Fibroblast of skin of left quadriceps (primary cell): ENCODE results near the gene RBM19.
"Not testable (repeated sequence)": the region's sequence is repeated elsewhere in the genome, so short reads cannot be mapped to it uniquely, and the experiment has no call there.

ENCODE experiments used
- DNase-seq, 2 experiments: peaks; one replicate each; pipeline ENCODE4 v3.0.0-alpha.2; 2013; ENCODE audit warnings: low read depth in 2 of 2

Gene RBM19

DNA sequence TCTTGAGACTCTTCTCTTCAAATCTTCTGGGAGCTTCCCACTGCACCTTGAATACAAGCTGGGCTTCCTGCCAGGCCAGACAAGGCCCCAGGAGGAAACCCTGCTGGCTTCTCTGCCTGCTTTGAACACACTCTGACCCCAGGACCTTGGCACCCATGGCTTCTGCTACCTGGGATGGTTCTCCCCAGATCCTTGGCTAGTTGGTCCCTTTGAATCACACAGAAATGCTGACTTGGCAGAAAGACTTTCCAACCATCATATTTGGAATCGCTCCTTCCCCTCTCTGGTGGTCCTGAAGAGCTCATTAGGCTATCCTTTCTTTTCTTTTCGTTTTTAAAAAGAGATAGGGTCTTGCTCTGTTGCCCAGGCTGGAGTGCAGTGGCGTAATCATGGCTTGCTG lies 132.7 kb downstream of the RBM19 start:
- no peak for DNase-seq

GRCh38 chr12:113831476-113831875 lies 134.6 kb downstream of the RBM19 start:
- no peak for DNase-seq

- DNase-seq: no peak
These were observed 135.1 kb downstream of the RBM19 start for GRCh38 chr12:113831016-113831415.

GRCh38 chr12:113829212-113829611 lies 136.9 kb downstream of the RBM19 start:
- DNase-seq: no peak

DNA sequence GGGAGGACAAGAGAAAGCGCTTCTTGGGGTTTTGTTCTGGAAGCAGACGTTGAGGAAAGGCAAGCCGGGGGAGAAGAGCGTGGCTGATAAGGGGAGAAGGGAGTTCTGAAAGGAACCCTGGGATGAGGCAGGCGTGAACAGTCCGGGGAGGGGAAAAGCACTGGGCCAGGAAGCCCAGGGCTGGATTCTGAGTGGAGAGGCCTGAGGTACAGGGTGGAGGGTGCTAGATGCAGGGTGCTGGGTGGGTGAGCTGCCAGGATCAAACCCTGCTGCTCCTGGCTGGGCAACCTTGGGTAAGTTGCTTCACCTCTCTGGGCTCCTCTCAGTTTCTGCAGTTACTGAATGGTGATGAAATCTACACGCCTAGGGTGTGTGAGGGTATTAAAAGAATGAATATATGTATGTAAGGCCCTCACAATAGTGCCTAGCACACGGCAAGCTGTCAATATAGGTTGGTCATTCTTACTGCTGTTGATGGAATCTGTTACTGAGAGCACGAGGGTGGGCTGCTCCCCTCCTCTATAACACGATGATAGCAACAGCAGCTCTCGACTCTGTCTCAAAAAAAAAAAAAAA lies 138.5 kb downstream of the RBM19 start:
- DNase-seq: no peak

DNA sequence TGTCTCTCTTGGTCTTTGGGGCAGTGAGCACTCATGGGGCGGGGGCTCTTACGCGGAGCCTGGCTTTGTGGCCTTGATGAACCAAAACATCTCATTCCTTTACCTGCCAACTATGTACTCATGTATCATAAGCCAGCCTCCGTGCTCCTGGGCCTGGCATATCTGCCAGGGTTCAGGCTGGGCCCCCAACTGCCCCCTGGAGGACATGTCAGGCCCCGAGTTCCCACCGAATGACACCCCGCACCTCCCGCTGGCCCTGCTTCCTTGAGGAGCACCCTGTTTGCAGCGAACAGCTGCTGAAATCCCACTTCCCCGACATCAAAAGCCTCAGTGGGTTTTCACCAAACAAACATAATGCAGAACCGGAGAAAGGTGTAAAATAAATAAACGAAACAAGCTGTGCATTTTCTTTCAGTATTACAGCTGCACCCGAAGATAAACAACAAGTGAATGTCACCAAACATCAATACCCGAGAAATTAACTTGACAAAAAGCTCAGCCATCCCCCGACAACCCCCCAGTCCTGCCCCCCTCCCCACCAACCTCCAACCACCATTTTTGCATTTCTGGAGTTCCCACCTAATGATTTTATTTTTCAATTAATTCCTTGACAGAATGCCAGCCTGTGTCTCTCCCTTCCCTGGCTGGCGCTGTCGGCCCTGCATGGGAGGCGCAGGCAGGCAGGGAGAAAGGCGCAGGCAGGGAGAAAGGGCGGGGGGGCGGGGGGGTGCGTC lies 139.2 kb downstream of the RBM19 start:
- no peak for DNase-seq

GRCh38 chr12:113825705-113826104 lies 140.4 kb downstream of the RBM19 start:
- DNase-seq: no peak

GRCh38 chr12:113823816-113824215 lies 142.3 kb downstream of the RBM19 start:
- DNase-seq: no peak

DNA sequence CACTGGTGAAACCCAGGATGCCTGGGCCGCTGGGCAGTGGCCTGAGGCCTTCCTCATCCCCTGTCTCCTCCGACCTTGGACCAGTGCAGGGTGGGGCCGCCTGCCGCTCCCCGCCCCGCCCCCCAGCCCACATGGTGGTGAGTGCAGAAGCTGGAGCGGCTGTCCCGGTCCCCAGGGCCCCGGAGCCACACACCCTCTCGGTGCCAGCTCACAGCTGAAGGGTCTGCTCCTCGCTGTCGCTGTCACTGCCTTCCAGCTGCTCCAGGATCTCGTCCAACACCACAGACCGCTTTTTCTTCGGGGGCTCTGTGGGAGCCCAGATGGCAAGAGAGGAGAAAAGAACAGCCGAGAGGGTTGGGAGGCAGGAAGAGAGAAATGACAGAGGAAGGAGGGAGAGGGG lies 143.1 kb downstream of the RBM19 start:
- no peak for DNase-seq

DNA sequence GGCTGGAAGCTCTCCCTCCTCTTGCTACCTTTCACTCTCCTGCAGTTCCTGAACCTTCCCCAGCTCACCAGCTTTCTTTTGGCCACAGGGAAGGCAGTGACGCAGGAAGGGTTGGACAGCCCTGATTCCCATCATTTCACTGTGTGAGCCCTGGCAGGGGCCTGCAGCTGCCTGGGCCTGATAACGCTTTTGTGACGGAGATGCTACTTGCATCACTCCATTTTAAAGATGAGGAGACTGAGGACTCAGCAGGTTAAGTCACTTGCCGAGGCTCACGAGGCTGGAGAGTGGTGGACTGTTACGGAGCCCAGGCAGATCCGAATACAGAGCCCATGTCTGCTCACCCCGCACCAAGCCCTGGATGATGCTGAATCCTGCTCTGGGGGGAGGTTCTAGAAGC lies 145.3 kb downstream of the RBM19 start:
- DNase-seq: no peak

- DNase-seq: no peak
These were observed 145.8 kb downstream of the RBM19 start for GRCh38 chr12:113820309-113820708.

DNA sequence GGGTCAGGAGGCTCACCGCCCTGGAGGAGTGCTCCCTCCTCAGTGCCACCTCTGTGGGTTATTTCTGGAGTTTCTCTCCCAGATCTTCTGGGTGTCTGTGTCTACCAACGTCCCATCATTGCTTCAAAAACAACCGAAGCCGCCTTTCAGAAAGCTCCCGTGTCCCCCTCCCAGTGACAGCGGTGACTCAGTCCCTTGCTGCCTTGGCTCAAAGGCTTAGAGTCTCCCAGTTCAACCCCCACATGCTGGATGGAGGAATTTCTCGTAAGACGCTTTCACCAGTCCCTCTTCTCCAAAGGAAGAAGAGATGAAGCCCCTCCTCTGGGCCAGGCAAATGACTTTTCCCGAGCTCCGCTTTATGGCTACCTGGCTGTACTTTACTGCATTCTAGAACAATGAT lies 146.6 kb downstream of the RBM19 start:
- no peak for DNase-seq

DNA sequence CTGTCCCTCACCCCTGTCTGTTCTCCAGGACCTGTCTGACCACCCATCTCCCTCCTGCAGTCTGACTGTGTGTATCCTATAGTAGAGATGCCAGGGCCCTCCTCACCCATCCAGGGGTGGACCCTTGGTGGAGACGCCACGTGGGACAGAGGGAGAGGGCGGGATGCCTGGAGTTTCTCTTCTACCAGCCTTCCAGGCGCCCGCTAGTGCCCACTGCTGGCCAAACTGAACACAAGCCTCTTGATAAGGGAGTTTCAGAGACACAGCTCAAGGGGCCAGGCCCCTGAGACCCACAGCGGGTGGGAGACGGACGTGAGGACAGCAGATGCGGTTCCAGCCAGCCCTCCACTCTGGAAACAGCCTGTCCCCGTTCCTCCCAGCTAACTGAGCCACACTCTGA lies 147.3 kb downstream of the RBM19 start:
- DNase-seq: no peak

DNA sequence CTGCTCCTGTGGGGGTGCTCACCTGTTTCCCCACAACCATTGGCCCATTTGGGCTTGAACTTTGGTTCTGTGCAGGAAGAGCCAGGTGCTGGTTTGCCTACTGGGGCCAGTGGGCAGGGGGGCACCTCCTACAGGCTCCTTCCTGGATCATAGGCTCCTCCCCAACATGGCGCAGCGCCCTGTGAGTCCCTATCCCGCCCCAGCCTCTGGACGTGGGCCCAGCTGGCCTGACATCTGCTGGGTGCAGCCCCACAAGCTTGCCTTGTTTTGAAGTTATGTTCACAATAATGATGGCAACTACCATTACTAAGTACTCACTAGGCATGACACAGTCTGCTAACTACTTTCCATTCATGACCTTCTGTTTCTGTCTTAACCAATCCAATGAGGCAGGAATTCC lies 147.8 kb downstream of the RBM19 start:
- no peak for DNase-seq

- no peak for DNase-seq
These were observed 149.3 kb downstream of the RBM19 start for GRCh38 chr12:113816866-113817265.

DNA sequence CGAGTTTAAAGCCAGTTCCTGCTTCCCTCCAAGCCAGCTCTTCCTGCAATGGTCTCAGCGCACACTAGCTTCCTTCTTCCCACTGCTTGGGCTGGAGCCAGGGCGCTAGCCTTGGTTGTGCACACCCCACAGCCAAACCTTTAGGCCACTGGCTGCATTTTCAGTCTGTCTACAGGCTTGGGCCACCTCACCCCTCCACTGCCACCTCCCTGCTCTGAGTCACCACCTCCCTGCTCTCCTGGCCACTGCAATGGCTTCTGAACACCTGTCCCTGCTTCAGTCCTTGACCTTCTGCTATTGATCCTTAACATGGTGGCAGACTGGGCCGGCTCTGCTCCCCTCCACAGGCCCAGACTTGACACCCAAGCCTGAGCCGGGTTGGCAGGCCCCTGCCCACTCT lies 151.1 kb downstream of the RBM19 start:
- no peak for DNase-seq

DNA sequence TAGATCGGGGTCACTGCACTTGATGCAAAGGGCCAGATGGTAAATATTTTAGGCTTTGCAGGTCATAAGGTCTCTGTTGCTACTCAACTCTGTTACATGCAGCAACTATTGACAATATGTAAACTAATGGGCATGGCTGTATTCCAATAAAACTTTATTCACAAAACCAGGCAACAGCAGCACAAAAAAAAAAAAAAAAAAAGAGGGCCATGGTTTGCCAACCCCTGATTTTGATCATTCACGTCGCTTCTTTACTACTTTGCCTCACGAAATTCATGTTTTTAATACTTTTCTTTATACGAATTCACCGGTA lies 152.9 kb downstream of the RBM19 start:
- DNase-seq: no peak

- no peak for DNase-seq
These were observed 153.5 kb downstream of the RBM19 start for GRCh38 chr12:113812411-113813228.

- DNase-seq: not testable (repeated sequence)
These were observed 156.5 kb downstream of the RBM19 start for GRCh38 chr12:113809462-113810220.

DNA sequence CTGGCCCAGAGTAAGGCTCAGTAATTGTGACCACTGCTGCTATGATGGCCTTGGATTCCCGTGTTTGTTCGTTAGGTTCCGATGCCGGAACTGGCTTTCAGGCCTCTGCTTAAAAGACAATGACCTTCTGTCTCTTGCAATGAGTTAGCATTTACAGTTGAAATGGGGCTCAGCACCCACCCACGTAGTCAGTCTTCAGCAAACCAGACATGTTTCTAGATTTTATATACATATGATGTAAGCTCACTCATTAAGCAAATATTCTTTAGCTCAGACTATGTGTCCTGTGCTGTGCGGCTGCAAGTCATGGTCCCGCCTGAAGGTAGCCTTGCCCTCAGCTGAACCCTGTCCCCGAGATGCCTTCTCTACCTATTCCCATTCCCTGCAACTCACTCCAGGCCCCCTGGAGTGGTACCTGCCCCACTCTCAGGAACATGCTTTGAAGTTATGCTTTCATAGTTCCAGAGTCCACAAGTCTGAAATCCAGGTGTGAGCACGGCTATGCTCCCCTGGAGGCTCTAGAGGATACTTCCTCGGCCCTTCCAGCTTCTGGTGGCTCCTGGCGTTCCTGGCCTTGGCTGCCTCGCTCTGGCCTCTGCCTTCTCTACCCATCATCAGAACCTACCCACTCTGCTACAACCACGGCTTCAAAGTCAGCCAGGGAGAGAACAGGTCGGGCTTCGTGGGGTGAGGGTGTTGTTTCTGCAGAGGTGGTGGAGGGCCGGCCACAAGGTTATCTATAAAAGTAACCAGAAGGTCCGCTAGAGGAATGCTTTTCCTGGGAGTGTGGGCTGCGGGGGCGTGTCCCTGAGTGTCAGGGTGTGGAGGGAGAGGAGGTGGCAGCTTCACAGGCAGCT lies 157.8 kb downstream of the RBM19 start:
- DNase-seq: no peak

GRCh38 chr12:113805673-113806072 lies 160.5 kb downstream of the RBM19 start:
- no peak for DNase-seq
